Osteocyte (in vitro differentiated cells): ENCODE data around the gene NPM3. TPM values are rescaled to one million over a fixed set of nuclear protein-coding genes. Genes with fewer than 3 reads are reported as not detected.
A peak's percentile ranks its signal among the peaks of the same experiment; 100 is the strongest.

Experiments used
- DNase-seq: peaks from one replicate; pipeline ENCODE4 v3.0.0; 2021; ENCODE audit warnings: mixed read lengths; ENCODE audit not compliant: unreplicated experiment; ENCODE audit errors: extremely low spot score
- H3K27ac Mint-ChIP-seq: one replicate; pipeline ENCODE4 v1.8.0; 2021; ENCODE audit warnings: mild to moderate bottlenecking, mixed read lengths; ENCODE audit not compliant: unreplicated experiment
- H3K27me3 Mint-ChIP-seq: one replicate; pipeline ENCODE4 v1.8.0; 2021; ENCODE audit warnings: mixed read lengths; ENCODE audit not compliant: unreplicated experiment
- H3K36me3 Mint-ChIP-seq: one replicate; pipeline ENCODE4 v1.8.0; 2021; ENCODE audit warnings: mixed read lengths; ENCODE audit not compliant: unreplicated experiment
- H3K4me1 Mint-ChIP-seq: one replicate; pipeline ENCODE4 v1.8.0; 2021; ENCODE audit warnings: mixed read lengths; ENCODE audit not compliant: unreplicated experiment
- H3K4me3 Mint-ChIP-seq: one replicate; pipeline ENCODE4 v1.8.0; 2021; ENCODE audit warnings: mild to moderate bottlenecking, moderate library complexity, mixed read lengths; ENCODE audit not compliant: unreplicated experiment
- H3K9me3 Mint-ChIP-seq: one replicate; pipeline ENCODE4 v1.8.0; 2021; ENCODE audit warnings: mixed read lengths; ENCODE audit not compliant: unreplicated experiment
- CTCF ChIP-seq: fragments of 200-600 bp; sonication (generic); IDR thresholded peaks from 2 replicates; pipeline ENCODE4 v1.5.0; 2021; ENCODE audit warnings: antibody characterized with exemption, mild to moderate bottlenecking, moderate library complexity
- total RNA-seq: library from RNA; stranded (reverse); gene quantifications from 2 replicates; pipeline ENCODE4 v1.2.1, GENCODE V29; 2021

NPM3 gene
- total RNA-seq, 1 donor from 2014 or later: 35.6 TPM

GRCh38 chr10:101816913-101817336, 33.7 kb upstream of the NPM3 start:
- peaks cover 39% of the 10 kb centered on the region for H3K4me1 Mint-ChIP-seq
- H3K27ac Mint-ChIP-seq: peak overlapping the region; percentile 99
- H3K4me3 Mint-ChIP-seq: peak overlapping the region; percentile 93
- H3K36me3 Mint-ChIP-seq: peaks cover 12% of the 10 kb centered on the region
- TF ChIP-seq CTCF: no peak
- no peaks in the 10 kb centered on the region for H3K9me3 Mint-ChIP-seq
- no peaks in the 10 kb centered on the region for H3K27me3 Mint-ChIP-seq
- no peak for DNase-seq

GRCh38 chr10:101816376-101816775, 33.1 kb upstream of the NPM3 start:
- no peak for DNase-seq
- peak overlapping the region; percentile 93 for H3K4me3 Mint-ChIP-seq
- no peaks in the 10 kb centered on the region for H3K27me3 Mint-ChIP-seq
- peaks cover 39% of the 10 kb centered on the region for H3K4me1 Mint-ChIP-seq
- H3K27ac Mint-ChIP-seq: peak overlapping the region; percentile 99
- H3K36me3 Mint-ChIP-seq: peaks cover 17% of the 10 kb centered on the region
- no peak for TF ChIP-seq CTCF
- no peaks in the 10 kb centered on the region for H3K9me3 Mint-ChIP-seq

- H3K27me3 Mint-ChIP-seq: no peaks in the 10 kb centered on the region
These were observed 31.3 kb upstream of the NPM3 start for GRCh38 chr10:101814466-101815071.

GRCh38 chr10:101812606-101813005, 29.4 kb upstream of the NPM3 start:
- Mint-ChIP-seq H3K36me3 (peaks cover 35% of the 10 kb centered on the region), H3K9me3 (no peaks in the 10 kb centered on the region), H3K27ac (no peak overlapping the region)

More at GRCh38 chr10:101814466-101815071, 31.3 kb upstream of the NPM3 start:
- H3K27ac Mint-ChIP-seq: peak overlapping the region; percentile 33
- no peaks in the 10 kb centered on the region for H3K9me3 Mint-ChIP-seq
- H3K4me3 Mint-ChIP-seq: peak overlapping the region; percentile 93
- H3K4me1 Mint-ChIP-seq: peaks cover 39% of the 10 kb centered on the region
- H3K36me3 Mint-ChIP-seq: peaks cover 24% of the 10 kb centered on the region
- peak; percentile 25 for DNase-seq
- no peak for TF ChIP-seq CTCF

More at GRCh38 chr10:101812606-101813005, 29.4 kb upstream of the NPM3 start:
- H3K4me1 Mint-ChIP-seq: peaks cover 31% of the 10 kb centered on the region
- DNase-seq: peak; percentile 42
- no peaks in the 10 kb centered on the region for H3K27me3 Mint-ChIP-seq
- H3K4me3 Mint-ChIP-seq: no peak overlapping the region
- no peak for TF ChIP-seq CTCF
